ENCODE measurements around the gene LEF1.

LEF1 gene

DNA sequence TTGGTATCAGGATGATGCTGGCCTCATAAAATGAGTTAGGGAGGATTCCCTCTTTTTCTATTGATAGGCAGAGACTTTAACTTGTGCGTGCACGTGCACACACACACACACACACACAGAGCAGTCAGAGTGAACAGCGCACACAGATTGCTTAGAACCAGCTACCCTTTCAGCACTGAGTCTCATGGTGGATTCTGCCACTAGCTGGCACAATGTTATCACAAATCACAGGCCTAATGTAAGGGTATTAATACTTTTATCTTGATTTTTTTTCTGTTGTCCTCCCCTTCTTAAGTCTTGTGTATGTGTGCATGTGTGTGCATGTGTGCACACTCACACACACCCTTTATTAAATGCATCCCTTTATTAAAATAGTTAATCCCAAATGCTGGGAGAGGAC is 125.8 kb downstream of the LEF1 start:
- no peak for TF ChIP-seq CTCF (IDR thresholded peaks at IDR 0.05; ENCODE audit: insufficient read depth, missing control alignments)
- no peak for FAIRE-seq
- DNase-seq (ENCODE audit: insufficient read length, low spot score): no peak

DNA sequence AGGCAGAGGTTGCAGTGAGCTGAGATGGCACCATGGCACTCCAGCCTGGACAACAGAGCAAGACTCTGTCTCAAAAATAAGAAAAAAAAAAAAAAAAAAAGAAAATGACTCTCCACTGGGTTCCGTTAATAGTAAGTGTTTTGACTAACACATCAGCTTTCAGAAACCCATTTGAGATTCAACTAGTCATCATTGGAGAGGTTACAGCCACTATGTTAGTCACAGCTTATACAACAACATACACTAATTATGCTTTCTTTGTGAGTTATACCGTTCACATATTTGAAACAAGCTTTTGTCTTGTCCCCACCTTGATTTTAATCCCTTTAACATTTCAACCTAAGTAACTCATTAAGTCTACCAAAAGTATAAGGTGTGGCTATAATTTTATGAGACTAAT is 130.8 kb downstream of the LEF1 start:
- no peak for TF ChIP-seq CTCF (IDR thresholded peaks at IDR 0.05; ENCODE audit: insufficient read depth, missing control alignments)
- FAIRE-seq (no peak), DNase-seq (ENCODE audit: insufficient read length, low spot score) (no peak)

GRCh38 chr4:108036213-108036612 is 132.5 kb downstream of the LEF1 start:
- FAIRE-seq (no peak), DNase-seq (ENCODE audit: insufficient read length, low spot score) (no peak)
- TF ChIP-seq CTCF (IDR thresholded peaks at IDR 0.05; ENCODE audit: insufficient read depth, missing control alignments): no peak

GRCh38 chr4:108035691-108036090 is 133.0 kb downstream of the LEF1 start:
- no peak for TF ChIP-seq CTCF (IDR thresholded peaks at IDR 0.05; ENCODE audit: insufficient read depth, missing control alignments)
- no peak for DNase-seq (ENCODE audit: insufficient read length, low spot score)
- no peak for FAIRE-seq

GRCh38 chr4:108034565-108034964 is 134.2 kb downstream of the LEF1 start:
- no peak for TF ChIP-seq CTCF (IDR thresholded peaks at IDR 0.05; ENCODE audit: insufficient read depth, missing control alignments)
- no peak for DNase-seq (ENCODE audit: insufficient read length, low spot score)
- no peak for FAIRE-seq

- DNase-seq (ENCODE audit: insufficient read length, low spot score) (no peak), FAIRE-seq (no peak)
- no peak for TF ChIP-seq CTCF (IDR thresholded peaks at IDR 0.05; ENCODE audit: insufficient read depth, missing control alignments)
Observed at GRCh38 chr4:108033348-108033747, 135.4 kb downstream of the LEF1 start.

DNA sequence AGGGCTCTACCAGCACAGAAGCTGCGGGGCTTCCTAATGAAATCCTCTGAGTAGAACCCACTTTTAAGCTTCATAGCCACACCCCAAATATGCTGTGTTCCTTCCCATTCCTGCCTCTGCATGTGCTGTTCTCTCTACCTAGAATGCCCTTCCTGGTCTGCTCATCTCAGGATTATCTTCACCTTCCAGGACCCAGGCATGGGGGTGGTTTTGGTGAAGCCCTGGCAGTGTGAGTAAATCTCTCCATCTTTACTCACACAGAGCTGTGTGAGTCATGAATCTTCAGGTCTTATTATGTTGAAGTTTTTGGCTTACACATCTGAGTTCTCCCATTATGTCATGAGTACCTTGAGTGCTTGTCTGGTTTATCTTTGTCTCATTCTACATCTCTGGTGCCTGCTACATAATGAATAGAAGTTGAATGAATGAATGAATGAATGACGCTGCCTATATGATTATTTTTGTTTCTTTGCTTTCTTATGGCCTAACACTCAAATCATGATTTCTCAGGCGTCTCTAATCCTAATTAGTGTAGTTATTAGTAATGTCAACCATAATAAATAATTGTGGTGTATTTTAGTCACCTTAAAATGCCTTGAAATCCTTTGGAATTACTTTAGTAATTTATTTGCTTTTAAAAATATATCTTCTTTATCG is 137.2 kb downstream of the LEF1 start:
- no peak for FAIRE-seq
- no peak for TF ChIP-seq CTCF (IDR thresholded peaks at IDR 0.05; ENCODE audit: insufficient read depth, missing control alignments)
- no peak for DNase-seq (ENCODE audit: insufficient read length, low spot score)
